ENCODE data around the gene TRIAP1.

DNA sequence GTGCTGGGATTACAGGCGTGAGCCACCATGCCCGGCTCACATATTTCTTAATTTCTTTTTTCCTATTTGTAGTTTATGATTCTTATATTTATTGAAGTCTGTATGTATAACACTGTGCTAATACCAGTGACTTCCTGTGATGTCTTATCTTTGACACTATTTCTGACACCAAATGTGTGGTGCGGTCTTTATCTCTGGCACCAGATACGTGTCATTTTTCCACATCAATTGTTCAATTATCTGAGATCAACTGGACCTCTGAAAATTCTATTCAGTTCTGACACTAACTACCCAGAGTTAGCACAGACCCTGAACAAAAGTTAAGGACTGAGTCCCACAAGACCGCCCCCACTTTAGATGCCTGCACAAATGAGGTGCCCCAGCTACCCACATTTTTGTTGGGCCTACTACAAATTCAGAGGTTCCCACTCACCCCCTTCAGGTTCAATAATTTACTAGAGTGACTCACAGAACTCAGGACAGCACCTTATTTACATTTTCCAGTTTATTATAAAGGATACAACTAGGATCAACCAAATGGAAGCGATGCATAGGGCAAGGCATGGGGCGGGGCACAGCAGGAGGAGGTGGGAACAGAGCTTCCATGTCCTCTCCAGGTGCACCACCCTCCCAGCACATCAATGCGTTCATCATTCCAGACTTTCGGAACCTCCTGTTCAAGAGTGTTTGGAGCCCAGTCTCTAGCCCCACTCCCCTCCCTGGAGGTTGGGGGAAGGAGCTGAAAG, 35.0 kb upstream of the TRIAP1 start:
- TF ChIP-seq, protein P1, sequence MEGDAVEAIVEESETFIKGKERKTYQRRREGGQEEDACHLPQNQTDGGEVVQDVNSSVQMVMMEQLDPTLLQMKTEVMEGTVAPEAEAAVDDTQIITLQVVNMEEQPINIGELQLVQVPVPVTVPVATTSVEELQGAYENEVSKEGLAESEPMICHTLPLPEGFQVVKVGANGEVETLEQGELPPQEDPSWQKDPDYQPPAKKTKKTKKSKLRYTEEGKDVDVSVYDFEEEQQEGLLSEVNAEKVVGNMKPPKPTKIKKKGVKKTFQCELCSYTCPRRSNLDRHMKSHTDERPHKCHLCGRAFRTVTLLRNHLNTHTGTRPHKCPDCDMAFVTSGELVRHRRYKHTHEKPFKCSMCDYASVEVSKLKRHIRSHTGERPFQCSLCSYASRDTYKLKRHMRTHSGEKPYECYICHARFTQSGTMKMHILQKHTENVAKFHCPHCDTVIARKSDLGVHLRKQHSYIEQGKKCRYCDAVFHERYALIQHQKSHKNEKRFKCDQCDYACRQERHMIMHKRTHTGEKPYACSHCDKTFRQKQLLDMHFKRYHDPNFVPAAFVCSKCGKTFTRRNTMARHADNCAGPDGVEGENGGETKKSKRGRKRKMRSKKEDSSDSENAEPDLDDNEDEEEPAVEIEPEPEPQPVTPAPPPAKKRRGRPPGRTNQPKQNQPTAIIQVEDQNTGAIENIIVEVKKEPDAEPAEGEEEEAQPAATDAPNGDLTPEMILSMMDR (IDR thresholded peaks at IDR 0.05): no peak
- no peak for TF ChIP-seq TCF7L2 (IDR thresholded peaks at IDR 0.05; ENCODE audit: low read depth, low read length)

Data from Panc1 (cell line).